Keratinocyte (primary cell): Measurements from ENCODE around the gene ITPK1. TPM values are rescaled to one million over a fixed set of nuclear protein-coding genes. Genes with fewer than 3 reads are reported as not detected.

Experiments used
- DNase-seq: peaks from one replicate; pipeline ENCODE4 v3.0.0-alpha.2; 2011; ENCODE audit warnings: low read depth, missing footprints, low spot score
- FAIRE-seq: peaks from 2 replicates; lab custom pipeline; 2011; peaks lifted over from hg19 to GRCh38; lab: Jason Lieb, UNC
- H2AFZ ChIP-seq: 2 replicates; pipeline ENCODE4 v1.6.0; 2012; ENCODE audit warnings: low read length, control low read depth, inconsistent platforms; ENCODE audit not compliant: control insufficient read depth
- H3K27ac ChIP-seq: 2 replicates; pipeline ENCODE4 v1.5.1; 2011; ENCODE audit warnings: low read length; ENCODE audit not compliant: control insufficient read depth, insufficient read depth
- H3K27me3 ChIP-seq: 3 replicates; pipeline ENCODE4 v1.6.0; 2011; ENCODE audit warnings: low read length; ENCODE audit not compliant: control insufficient read depth, insufficient read depth; ENCODE audit errors: extremely low read depth
- H3K36me3 ChIP-seq, 2 experiments: 2 replicates in 1 of 2; 3 replicates in 1 of 2; pipeline ENCODE4 v1.5.1; 2011; ENCODE audit warnings: low read length in 2 of 2, mild to moderate bottlenecking in 1 of 2; ENCODE audit not compliant: control insufficient read depth in 2 of 2, insufficient read depth in 2 of 2; ENCODE audit errors: extremely low read depth in 1 of 2
- H3K4me1 ChIP-seq: 3 replicates; pipeline ENCODE4 v1.5.1; 2011; ENCODE audit warnings: low read length; ENCODE audit not compliant: control insufficient read depth, insufficient read depth; ENCODE audit errors: extremely low read depth
- H3K4me2 ChIP-seq: 3 replicates; pipeline ENCODE4 v1.6.0; 2011; ENCODE audit warnings: low read depth, low read length; ENCODE audit not compliant: control insufficient read depth, insufficient read depth; ENCODE audit errors: extremely low read depth
- H3K4me3 ChIP-seq, 3 experiments: fragments of 200-600 bp in 1 of 3; sonication (generic) in 1 of 3; 2 replicates in 2 of 3; 3 replicates in 1 of 3; pipeline ENCODE4 v1.5.1; 2011 to 2016; ENCODE audit warnings: low read length in 3 of 3, mild to moderate bottlenecking in 3 of 3, control low read depth in 2 of 3, inconsistent platforms in 1 of 3, low read depth in 1 of 3, mixed read lengths in 1 of 3, mixed run types in 1 of 3, moderate library complexity in 1 of 3; ENCODE audit not compliant: control insufficient read depth in 2 of 3, insufficient read depth in 2 of 3; ENCODE audit errors: extremely low read depth in 1 of 3
- H3K79me2 ChIP-seq: 2 replicates; pipeline ENCODE4 v1.6.0; 2012; ENCODE audit warnings: low read length; ENCODE audit not compliant: control insufficient read depth, insufficient read depth
- H3K9ac ChIP-seq: 3 replicates; pipeline ENCODE4 v1.6.0; 2011; ENCODE audit warnings: low read length; ENCODE audit not compliant: control insufficient read depth, insufficient read depth; ENCODE audit errors: extremely low read depth
- H3K9me1 ChIP-seq: 3 replicates; pipeline ENCODE4 v1.6.0; 2011; ENCODE audit warnings: low read length; ENCODE audit not compliant: control insufficient read depth, insufficient read depth; ENCODE audit errors: extremely low read depth
- H3K9me3 ChIP-seq: 2 replicates; pipeline ENCODE4 v1.5.1; 2012; ENCODE audit warnings: low read depth, low read length; ENCODE audit not compliant: control insufficient read depth
- H4K20me1 ChIP-seq: 3 replicates; pipeline ENCODE4 v1.6.0; 2011; ENCODE audit warnings: low read length; ENCODE audit not compliant: control insufficient read depth, insufficient read depth; ENCODE audit errors: extremely low read depth
- CTCF ChIP-seq, 3 experiments: IDR thresholded peaks in 1 of 3; conservative IDR thresholded peaks in 1 of 3; optimal IDR thresholded peaks in 1 of 3; 2 replicates in 2 of 3; 3 replicates in 1 of 3; pipeline versions ENCODE3 to v1.5.1; 2011; ENCODE audit warnings: low read length in 3 of 3, mild to moderate bottlenecking in 3 of 3, moderate library complexity in 2 of 3, control low read depth in 1 of 3, inconsistent platforms in 1 of 3; ENCODE audit not compliant: insufficient read depth in 2 of 3; ENCODE audit errors: extremely low read depth in 1 of 3
- EZH2 ChIP-seq: IDR thresholded peaks from one replicate; pipeline ENCODE4 v1.6.1; 2012; ENCODE audit warnings: inconsistent platforms, mild to moderate bottlenecking, low read length, moderate library complexity
- dilution Hi-C: fragments of 300-500 bp; cut with MboI; formaldehyde crosslinking; loops from one replicate; pipeline ENCODE4 v1.7.0; 2020; ENCODE audit warnings: low sequenced_read_pairs; ENCODE audit not compliant: extremely low pct_ligation_motif_present
- polyA plus RNA-seq, 5 experiments: library from polyadenylated mRNA; depleted of rRNA in 3 of 5; stranded (reverse) in 3 of 5; stranded (forward) in 1 of 5; unstranded in 1 of 5; fragments of >200 nt; gene quantifications; 1 replicate in 1 of 5; 2 replicates in 3 of 5; 3 replicates in 1 of 5; pipeline versions ENCODE4 v1.2.1 to v1.2.3, GENCODE V29; 2011 to 2012; ENCODE audit warnings: missing spikeins in 2 of 5, low read depth in 1 of 5, low replicate concordance in 1 of 5

ITPK1 gene
- polyA plus RNA-seq, 1 donor (not counting 4 experiments of a cell fraction or from before 2014, with no cell fraction given) = 67.8 TPM

DNA sequence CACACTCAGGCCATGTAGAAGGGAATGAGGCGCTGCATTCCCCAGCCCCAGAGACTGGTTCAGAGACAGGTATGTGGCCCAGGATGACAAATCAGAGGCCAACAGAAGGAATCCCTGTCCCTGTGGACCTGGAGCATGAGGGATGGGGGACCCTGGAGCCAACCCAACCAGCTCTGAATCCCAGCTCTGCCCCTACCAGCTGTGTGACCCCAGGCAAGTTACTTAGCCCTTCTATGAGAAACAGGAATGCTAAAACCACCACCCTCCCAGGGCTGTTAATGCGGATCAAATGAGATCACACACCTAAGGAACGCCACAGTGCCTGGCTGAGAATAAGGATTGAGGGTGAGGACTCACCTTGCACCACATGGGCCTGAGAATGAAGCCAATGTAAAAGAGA lies 15.6 kb downstream of the ITPK1 start:
- H3K27me3 ChIP-seq = no peaks in the 10 kb centered on the region
- H3K9ac ChIP-seq = no peak overlapping the region
- dilution Hi-C loops = no loop called here
- H3K4me3 ChIP-seq = no peak overlapping the region
- peaks cover 6% of the 10 kb centered on the region for H4K20me1 ChIP-seq
- no peaks in the 10 kb centered on the region for H3K36me3 ChIP-seq
- FAIRE-seq (no peak), DNase-seq (no peak)
- no peak for TF ChIP-seq EZH2
- TF ChIP-seq CTCF (optimal IDR thresholded peaks at IDR 0.05 in 1 of 3, IDR thresholded peaks at IDR 0.05 in 1 of 3, conservative IDR thresholded peaks at IDR 0.05 in 1 of 3; ENCODE audit: extremely low read depth in 1 of 3, insufficient read depth in 2 of 3, low read length in 3 of 3) = no peak
- peak overlapping the region; percentile 48 for H3K27ac ChIP-seq
- H3K9me1 ChIP-seq = peaks cover 11% of the 10 kb centered on the region
- peak overlapping the region; percentile 44 for H3K4me2 ChIP-seq
- peaks cover 80% of the 10 kb centered on the region for H3K79me2 ChIP-seq
- no peak overlapping the region for H2AFZ ChIP-seq
- peaks cover 34% of the 10 kb centered on the region for H3K4me1 ChIP-seq
- no peaks in the 10 kb centered on the region for H3K9me3 ChIP-seq

DNA sequence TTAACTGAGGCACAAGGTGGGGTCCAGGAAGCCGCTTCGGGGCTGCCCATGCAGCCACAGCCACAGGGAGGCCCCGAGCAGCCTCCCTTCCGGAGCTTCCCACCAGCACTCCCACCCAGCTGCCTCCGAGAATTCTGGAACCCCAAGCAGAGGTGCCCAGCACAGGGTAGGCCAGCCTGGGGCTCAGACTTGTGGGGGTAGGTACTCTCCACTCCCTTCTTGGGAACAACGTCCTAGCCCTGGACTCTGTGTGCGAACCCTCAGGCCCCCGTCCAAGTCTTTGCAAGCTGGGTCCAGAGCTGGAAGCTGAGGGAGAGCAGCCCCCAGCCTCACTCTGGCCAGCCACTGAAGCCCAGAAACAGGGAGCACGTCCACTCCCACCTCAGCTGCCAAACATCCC lies 16.1 kb downstream of the ITPK1 start:
- Histone ChIP-seq H3K4me1 (peaks cover 34% of the 10 kb centered on the region), H3K27ac (no peak overlapping the region), H3K27me3 (no peaks in the 10 kb centered on the region), H2AFZ (no peak overlapping the region), H3K4me2 (no peak overlapping the region), H3K36me3 (no peaks in the 10 kb centered on the region), H3K9ac (no peak overlapping the region), H3K9me1 (peaks cover 11% of the 10 kb centered on the region), H3K4me3 (no peak overlapping the region), H3K79me2 (peaks cover 81% of the 10 kb centered on the region), H3K9me3 (no peaks in the 10 kb centered on the region), H4K20me1 (peaks cover 6% of the 10 kb centered on the region)
- DNase-seq (no peak), FAIRE-seq (no peak)
- TF ChIP-seq EZH2 (no peak), CTCF (optimal IDR thresholded peaks at IDR 0.05 in 1 of 3, IDR thresholded peaks at IDR 0.05 in 1 of 3, conservative IDR thresholded peaks at IDR 0.05 in 1 of 3; ENCODE audit: extremely low read depth in 1 of 3, insufficient read depth in 2 of 3, low read length in 3 of 3) (no peak)
- dilution Hi-C loops = no loop called here
